Thyroid gland (tissue), 4 donors: ENCODE data around the gene NCF2. TPM values are rescaled to one million over a fixed set of nuclear protein-coding genes. Genes with fewer than 3 reads are reported as not detected.

Source experiments
- DNase-seq, 2 donors: peaks; one replicate each; pipeline ENCODE4 v3.0.0-alpha.2; 2019
- H3K27ac ChIP-seq, 3 donors: fragments of 200-600 bp; sonication (generic); 1 replicate in 2 of 3; 2 replicates in 1 of 3; pipeline ENCODE4 v1.5.1; 2016 to 2019; ENCODE audit warnings: mild to moderate bottlenecking in 1 of 3, moderate library complexity in 1 of 3
- H3K27me3 ChIP-seq: fragments of 200-600 bp; sonication (generic); one replicate; pipeline ENCODE4 v1.5.1; 2019
- H3K36me3 ChIP-seq, 2 donors: fragments of 200-600 bp; sonication (generic); one replicate each; pipeline ENCODE4 v1.5.1; 2016 to 2019
- H3K4me1 ChIP-seq, 2 donors: fragments of 200-600 bp; sonication (generic); one replicate each; pipeline ENCODE4 v1.5.1; 2017 to 2019
- H3K4me3 ChIP-seq, 3 donors: fragments of 200-600 bp; sonication (generic); replicated peaks in 1 of 3; 1 replicate in 2 of 3; 2 replicates in 1 of 3; pipeline ENCODE4 v1.5.1; 2016; ENCODE audit warnings: mild to moderate bottlenecking in 1 of 3
- H3K9me3 ChIP-seq: fragments of 200-600 bp; sonication (generic); one replicate; pipeline ENCODE4 v1.5.1; 2017
- POLR2A ChIP-seq, 2 donors: fragments of 450-650 bp; IDR thresholded peaks; one replicate each; pipeline ENCODE4 v1.6.1; 2017; ENCODE audit warnings: antibody characterized with exemption in 2 of 2, mild to moderate bottlenecking in 2 of 2, moderate library complexity in 1 of 2
- WGBS, 2 donors: methylation state at CpG; one replicate each; pipeline ENCODE4 v1.1.5; 2017; 5-methylcytosine and 5-hydroxymethylcytosine counted together
- intact Hi-C: fragments of 100-400 bp; cut with DNase I; formaldehyde crosslinking; loops from one replicate; pipeline ENCODE4 v1.15.1; 2023
- total RNA-seq, 4 donors: library from RNA; depleted of rRNA; stranded (reverse); fragments of >200 nt; gene quantifications; one replicate each; pipeline ENCODE4 v1.2.3, GENCODE V29; 2016
- TF ChIP-seq, protein P1 (sequence below), 6 experiments: fragments of 200-600 bp in 3 of 6; fragments of 450-650 bp in 3 of 6; sonication (generic) in 3 of 6; IDR thresholded peaks; one replicate each; pipeline ENCODE4 v1.5.1; 2016 to 2019; ENCODE audit warnings: antibody characterized with exemption in 6 of 6, mild to moderate bottlenecking in 2 of 6, inconsistent platforms in 1 of 6, moderate library complexity in 1 of 6

Gene NCF2, protein sequence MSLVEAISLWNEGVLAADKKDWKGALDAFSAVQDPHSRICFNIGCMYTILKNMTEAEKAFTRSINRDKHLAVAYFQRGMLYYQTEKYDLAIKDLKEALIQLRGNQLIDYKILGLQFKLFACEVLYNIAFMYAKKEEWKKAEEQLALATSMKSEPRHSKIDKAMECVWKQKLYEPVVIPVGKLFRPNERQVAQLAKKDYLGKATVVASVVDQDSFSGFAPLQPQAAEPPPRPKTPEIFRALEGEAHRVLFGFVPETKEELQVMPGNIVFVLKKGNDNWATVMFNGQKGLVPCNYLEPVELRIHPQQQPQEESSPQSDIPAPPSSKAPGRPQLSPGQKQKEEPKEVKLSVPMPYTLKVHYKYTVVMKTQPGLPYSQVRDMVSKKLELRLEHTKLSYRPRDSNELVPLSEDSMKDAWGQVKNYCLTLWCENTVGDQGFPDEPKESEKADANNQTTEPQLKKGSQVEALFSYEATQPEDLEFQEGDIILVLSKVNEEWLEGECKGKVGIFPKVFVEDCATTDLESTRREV
- total RNA-seq, result 1 to 10 TPM; 3.5 to 9.8 (median 4.5) TPM

DNA sequence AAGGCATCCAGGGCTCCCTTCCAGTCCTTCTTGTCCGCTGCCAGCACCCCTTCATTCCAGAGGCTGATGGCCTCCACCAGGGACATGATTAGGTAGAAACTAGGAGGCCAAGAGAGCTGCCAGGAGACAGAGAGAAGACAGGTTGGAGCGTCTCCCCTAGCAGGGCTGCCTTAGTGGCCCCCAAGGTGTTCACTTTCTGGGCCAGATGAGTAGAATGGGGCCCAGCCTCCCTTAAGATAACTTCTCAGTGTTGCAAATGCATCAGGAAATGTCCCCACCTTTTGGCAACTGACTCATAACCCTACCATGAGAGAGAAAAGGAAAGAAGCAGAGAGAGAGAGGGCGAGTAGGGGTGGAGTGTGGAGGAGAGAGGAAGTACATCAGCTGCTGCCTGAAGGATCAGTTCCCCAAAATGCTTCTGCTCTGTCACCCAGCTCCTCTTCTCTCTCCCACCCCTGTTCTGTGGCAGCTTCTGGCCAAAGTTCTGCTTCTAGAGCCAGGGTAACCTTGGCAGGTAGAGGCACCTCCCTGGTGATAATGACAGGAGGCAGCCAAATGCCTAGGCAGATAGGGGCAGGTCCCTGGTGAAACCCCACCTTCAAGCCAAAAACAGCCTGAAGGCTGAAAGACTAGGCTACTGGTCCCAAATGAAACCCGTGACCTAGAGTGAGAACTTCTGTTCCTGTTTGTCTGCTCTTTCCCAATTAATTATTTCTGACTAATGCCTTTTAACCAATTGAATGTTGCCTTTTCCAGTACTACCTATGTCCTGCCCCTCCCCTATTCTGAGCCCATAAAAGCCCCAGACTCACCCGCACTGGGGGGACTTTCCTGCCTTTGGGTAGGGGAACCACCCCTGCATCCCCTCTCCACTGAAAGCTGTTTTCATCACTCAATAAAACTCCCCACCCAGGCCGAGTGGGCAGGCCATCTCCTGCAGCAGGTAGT, at the start of gene NCF2:
TSS of gene NCF2 (minus strand) at position 216 of the 948 bp plus-strand sequence. CDS start at position 86, 130 bp downstream.
- H3K27ac ChIP-seq, result no peak within 1 kb of the TSS
- no peaks in the 10 kb centered on the region for H3K36me3 ChIP-seq
- intact Hi-C loops, result no loop called here
- no peak within 1 kb of the TSS for H3K4me3 ChIP-seq
- H3K27me3 ChIP-seq, result no peaks in the 10 kb centered on the region
- no peak for DNase-seq
- H3K4me1 ChIP-seq, result no peaks in the 10 kb centered on the region
- 86 to 93% methylated on average over 6 of the region's 6 CpGs for WGBS, 2 donors
- no peak for TF ChIP-seq POLR2A (IDR thresholded peaks at IDR 0.05)
- TF ChIP-seq, protein P1, sequence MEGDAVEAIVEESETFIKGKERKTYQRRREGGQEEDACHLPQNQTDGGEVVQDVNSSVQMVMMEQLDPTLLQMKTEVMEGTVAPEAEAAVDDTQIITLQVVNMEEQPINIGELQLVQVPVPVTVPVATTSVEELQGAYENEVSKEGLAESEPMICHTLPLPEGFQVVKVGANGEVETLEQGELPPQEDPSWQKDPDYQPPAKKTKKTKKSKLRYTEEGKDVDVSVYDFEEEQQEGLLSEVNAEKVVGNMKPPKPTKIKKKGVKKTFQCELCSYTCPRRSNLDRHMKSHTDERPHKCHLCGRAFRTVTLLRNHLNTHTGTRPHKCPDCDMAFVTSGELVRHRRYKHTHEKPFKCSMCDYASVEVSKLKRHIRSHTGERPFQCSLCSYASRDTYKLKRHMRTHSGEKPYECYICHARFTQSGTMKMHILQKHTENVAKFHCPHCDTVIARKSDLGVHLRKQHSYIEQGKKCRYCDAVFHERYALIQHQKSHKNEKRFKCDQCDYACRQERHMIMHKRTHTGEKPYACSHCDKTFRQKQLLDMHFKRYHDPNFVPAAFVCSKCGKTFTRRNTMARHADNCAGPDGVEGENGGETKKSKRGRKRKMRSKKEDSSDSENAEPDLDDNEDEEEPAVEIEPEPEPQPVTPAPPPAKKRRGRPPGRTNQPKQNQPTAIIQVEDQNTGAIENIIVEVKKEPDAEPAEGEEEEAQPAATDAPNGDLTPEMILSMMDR (IDR thresholded peaks at IDR 0.05), result no peak
- no peaks in the 10 kb centered on the region for H3K9me3 ChIP-seq

DNA sequence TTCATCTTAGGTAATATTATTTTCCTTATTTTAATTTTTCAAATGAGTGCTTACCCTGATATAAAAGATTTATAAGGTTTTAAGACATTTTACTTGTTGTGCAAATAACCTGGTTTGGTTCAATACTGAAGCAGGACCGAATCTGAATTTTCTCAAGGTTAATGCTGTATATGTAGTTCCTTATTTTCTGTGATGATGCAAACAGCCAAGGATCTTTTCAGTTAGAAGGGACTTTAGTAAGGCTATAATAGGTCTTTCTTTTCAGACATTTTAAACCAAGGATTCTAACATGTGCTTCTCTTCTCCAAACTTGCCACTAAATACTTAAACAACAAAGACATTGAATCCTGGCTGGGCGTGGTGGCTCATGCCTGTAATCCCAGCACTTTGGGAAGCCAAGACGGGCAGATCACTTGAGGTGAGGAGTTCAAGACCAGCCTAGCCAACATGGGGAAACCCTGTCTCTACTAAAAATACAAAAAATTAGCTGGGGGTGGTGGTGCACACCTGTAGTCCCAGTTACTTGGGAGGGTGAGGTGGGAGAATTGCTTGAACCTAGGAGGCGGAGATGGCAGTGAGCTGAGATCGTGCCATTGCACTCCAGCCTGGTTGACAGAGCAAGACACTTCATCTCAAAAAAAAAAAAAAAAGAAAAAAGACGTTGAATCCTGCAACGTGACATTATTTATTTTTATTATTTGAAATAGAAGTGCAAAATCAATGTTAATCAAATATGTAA, 48.6 kb upstream of the NCF2 start:
- Histone ChIP-seq H3K9me3 (no peaks in the 10 kb centered on the region), H3K4me3 (no peak overlapping the region), H3K27me3 (no peaks in the 10 kb centered on the region), H3K4me1 (peaks cover 5 to 9% of the 10 kb centered on the region in 2 donors), H3K27ac (no peak overlapping the region), H3K36me3 (no peaks in the 10 kb centered on the region)
- no peak for DNase-seq
- no peak for TF ChIP-seq POLR2A (IDR thresholded peaks at IDR 0.05)
- 88 to 91% methylated on average over 7 of the region's 7 CpGs for WGBS, 2 donors
- intact Hi-C loops, result loop anchor here (5.0 kb wide), 1 partner anchor 167 kb away; the partner anchor contains the start of gene SMG7

DNA sequence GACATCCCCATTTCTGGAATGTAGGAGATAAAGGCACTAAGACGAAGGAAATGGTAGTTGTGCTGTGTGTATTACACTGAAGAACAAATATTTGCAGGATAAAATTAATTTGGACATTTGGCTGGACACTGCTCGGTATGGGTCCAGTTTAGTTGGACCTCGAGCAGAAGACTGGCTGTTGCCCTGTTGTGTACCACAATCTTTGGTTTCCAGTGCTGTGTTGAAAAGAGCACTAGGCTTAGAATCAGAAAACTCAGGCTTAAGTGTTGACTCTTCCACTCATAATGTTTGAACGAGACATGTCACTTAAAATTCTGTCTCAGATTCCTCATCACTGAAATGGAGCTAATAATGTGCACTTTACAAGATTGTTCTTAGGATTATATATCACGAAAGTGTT, 46.5 kb upstream of the NCF2 start:
- no peak overlapping the region for H3K4me3 ChIP-seq
- whole genome bisulfite sequencing, 2 donors, result 60 to 66% methylated on average over 5 of the region's 5 CpGs
- no peak for DNase-seq
- H3K27ac ChIP-seq, result no peak overlapping the region
- intact Hi-C loops, result loop anchor here (5.0 kb wide), 1 partner anchor 164 kb away; the partner anchor contains the start of gene SMG7
- no peak for TF ChIP-seq POLR2A (IDR thresholded peaks at IDR 0.05)
- TF ChIP-seq, protein P1 (IDR thresholded peaks at IDR 0.05), result no peak
- H3K4me1 ChIP-seq, result peaks cover 20 to 26% of the 10 kb centered on the region in 2 donors
- H3K9me3 ChIP-seq, result no peaks in the 10 kb centered on the region
- H3K27me3 ChIP-seq, result no peaks in the 10 kb centered on the region
- no peaks in the 10 kb centered on the region for H3K36me3 ChIP-seq

DNA sequence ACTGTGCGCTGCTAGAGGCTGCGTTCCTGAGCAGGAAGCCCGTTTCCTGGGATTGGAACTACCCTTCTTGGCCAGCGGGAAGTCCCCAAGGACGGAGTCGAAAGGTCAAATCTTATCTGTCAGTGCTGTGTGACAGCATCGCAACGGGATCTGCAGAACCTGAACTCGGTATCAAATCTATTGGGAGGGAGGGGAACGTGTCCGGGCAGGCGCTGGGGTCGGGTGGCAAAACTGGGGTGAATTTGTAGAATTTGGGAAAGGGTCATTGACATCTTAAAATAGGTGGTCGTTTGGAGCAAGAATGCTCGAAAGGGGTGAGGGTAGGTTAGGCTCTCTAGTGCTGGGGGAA, 46.0 kb upstream of the NCF2 start:
- no peaks in the 10 kb centered on the region for H3K27me3 ChIP-seq
- peak overlapping the region; percentile 35 to 83 (median 82) for H3K4me3 ChIP-seq
- no peaks in the 10 kb centered on the region for H3K9me3 ChIP-seq
- intact Hi-C loops, result loop anchor here (5.0 kb wide), 1 partner anchor 164 kb away; the partner anchor contains the start of gene SMG7
- H3K27ac ChIP-seq, result peak overlapping the region in 1 of 3 donors; percentile 96
- 5 to 8% methylated on average over 13 to 15 of the region's 15 CpGs for WGBS, 2 donors
- DNase-seq, result no peak
- no peak for TF ChIP-seq POLR2A (IDR thresholded peaks at IDR 0.05)
- TF ChIP-seq, protein P1 (IDR thresholded peaks at IDR 0.05), result no peak
- H3K4me1 ChIP-seq, result peaks cover 20 to 29% of the 10 kb centered on the region in 2 donors
- no peaks in the 10 kb centered on the region for H3K36me3 ChIP-seq
